IPS-11a (cell line): Measurements from ENCODE around the gene TLE3.

Source experiments
- H3K4me3 ChIP-seq: one replicate; pipeline ENCODE4 v1.5.1; 2013; ENCODE audit warnings: low read depth, low read length, control low read depth

The TLE3 gene

GRCh38 chr15:70051948-70052633 is 45.6 kb downstream of the TLE3 start:
- H3K4me3 ChIP-seq = no peak overlapping the region

- H3K4me3 ChIP-seq = no peak overlapping the region
Measured at GRCh38 chr15:70050970-70051369, 46.7 kb downstream of the TLE3 start.

GRCh38 chr15:70050441-70050840 is 47.3 kb downstream of the TLE3 start:
- no peak overlapping the region for H3K4me3 ChIP-seq

- no peak overlapping the region for H3K4me3 ChIP-seq
Measured at GRCh38 chr15:70049701-70050301, 47.9 kb downstream of the TLE3 start.

GRCh38 chr15:70048578-70049514 is 48.9 kb downstream of the TLE3 start:
- H3K4me3 ChIP-seq = no peak overlapping the region

GRCh38 chr15:70048198-70048565 is 49.5 kb downstream of the TLE3 start:
- no peak overlapping the region for H3K4me3 ChIP-seq

- no peak overlapping the region for H3K4me3 ChIP-seq
Measured at GRCh38 chr15:70047386-70048197, 50.1 kb downstream of the TLE3 start.

GRCh38 chr15:70046679-70047369 is 50.9 kb downstream of the TLE3 start:
- no peak overlapping the region for H3K4me3 ChIP-seq

- no peak overlapping the region for H3K4me3 ChIP-seq
Measured at GRCh38 chr15:70045045-70045444, 52.7 kb downstream of the TLE3 start.

GRCh38 chr15:70044168-70044567 is 53.5 kb downstream of the TLE3 start:
- no peak overlapping the region for H3K4me3 ChIP-seq

GRCh38 chr15:70043590-70043989 is 54.1 kb downstream of the TLE3 start:
- no peak overlapping the region for H3K4me3 ChIP-seq

- no peak overlapping the region for H3K4me3 ChIP-seq
Measured at GRCh38 chr15:70042553-70043214, 55.0 kb downstream of the TLE3 start.

GRCh38 chr15:70039917-70040316 is 57.8 kb downstream of the TLE3 start:
- H3K4me3 ChIP-seq = no peak overlapping the region

GRCh38 chr15:70038730-70039392 is 58.9 kb downstream of the TLE3 start:
- H3K4me3 ChIP-seq = no peak overlapping the region

- H3K4me3 ChIP-seq = no peak overlapping the region
Measured at GRCh38 chr15:70037292-70037640, 60.5 kb downstream of the TLE3 start.

GRCh38 chr15:70036585-70037291 is 61.0 kb downstream of the TLE3 start:
- H3K4me3 ChIP-seq = no peak overlapping the region

- no peak overlapping the region for H3K4me3 ChIP-seq
Measured at GRCh38 chr15:70035719-70036077, 62.0 kb downstream of the TLE3 start.

GRCh38 chr15:70035051-70035718 is 62.5 kb downstream of the TLE3 start:
- no peak overlapping the region for H3K4me3 ChIP-seq
